D721Med (cell line): ENCODE measurements around the gene KLF11.
"Not testable (repeated sequence)": the region's sequence is repeated elsewhere in the genome, so short reads cannot be mapped to it uniquely, and the experiment has no call there.

Source experiments
- DNase-seq: peaks from one replicate; pipeline ENCODE4 v3.0.0; 2011; ENCODE audit warnings: low spot score; ENCODE audit not compliant: insufficient read length
- FAIRE-seq: peaks from 2 replicates; lab custom pipeline; 2011; peaks lifted over from hg19 to GRCh38; lab: Jason Lieb, UNC
- CTCF ChIP-seq: IDR thresholded peaks from 2 replicates; pipeline ENCODE4 v1.5.1; 2012; ENCODE audit warnings: mild to moderate bottlenecking, control low read depth; ENCODE audit not compliant: insufficient read depth; ENCODE audit errors: missing control alignments

Gene KLF11

GRCh38 chr2:10029875-10030223, 13.5 kb upstream of the KLF11 start:
- FAIRE-seq (no peak), DNase-seq (no peak)
- TF ChIP-seq CTCF, result no peak

DNA sequence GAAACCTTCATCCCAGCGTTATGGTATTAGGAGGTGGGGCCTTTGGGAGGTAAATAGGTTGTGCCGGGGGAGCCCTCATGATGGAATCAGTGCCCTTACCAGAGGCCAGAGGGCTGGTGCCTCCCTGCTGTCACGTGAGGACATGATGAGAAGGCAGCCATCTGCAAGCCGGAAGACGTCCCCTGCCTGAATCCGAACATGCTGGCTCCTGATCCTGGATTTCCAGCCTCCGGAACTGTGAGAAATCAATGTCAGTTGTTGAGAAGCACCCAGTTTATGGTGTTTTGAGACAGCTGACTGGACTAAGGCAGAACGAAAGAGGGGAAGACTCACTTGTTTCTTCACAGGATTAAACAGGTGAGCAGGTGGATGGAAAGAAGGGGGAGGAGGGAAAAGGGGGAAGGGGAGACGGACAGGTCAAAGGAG, 13.0 kb upstream of the KLF11 start:
- TF ChIP-seq CTCF, result no peak
- no peak for DNase-seq
- FAIRE-seq, result no peak

DNA sequence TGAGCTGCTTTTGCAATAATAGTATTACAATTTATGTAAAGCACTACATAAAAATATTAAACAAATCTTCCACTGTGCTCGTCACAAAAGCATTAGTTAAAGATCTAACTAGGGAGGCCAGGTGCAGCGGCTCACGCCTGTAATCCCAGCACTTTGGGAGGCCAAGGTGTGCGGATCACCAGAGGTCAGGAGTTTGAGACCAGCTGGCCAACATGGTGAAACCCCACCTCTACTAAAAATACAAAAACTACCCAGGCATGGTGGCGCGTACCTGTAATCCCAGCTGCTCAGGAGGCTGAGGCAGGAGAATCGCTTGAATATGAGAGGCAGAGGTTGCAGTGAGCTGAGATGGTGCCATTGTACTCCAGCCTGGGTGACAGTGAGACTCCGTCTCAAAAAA, 12.6 kb upstream of the KLF11 start:
- not testable (repeated sequence) for FAIRE-seq, DNase-seq

GRCh38 chr2:10031886-10032745, 11.2 kb upstream of the KLF11 start:
- no peak for TF ChIP-seq CTCF
- FAIRE-seq, result no peak
- DNase-seq, result no peak

DNA sequence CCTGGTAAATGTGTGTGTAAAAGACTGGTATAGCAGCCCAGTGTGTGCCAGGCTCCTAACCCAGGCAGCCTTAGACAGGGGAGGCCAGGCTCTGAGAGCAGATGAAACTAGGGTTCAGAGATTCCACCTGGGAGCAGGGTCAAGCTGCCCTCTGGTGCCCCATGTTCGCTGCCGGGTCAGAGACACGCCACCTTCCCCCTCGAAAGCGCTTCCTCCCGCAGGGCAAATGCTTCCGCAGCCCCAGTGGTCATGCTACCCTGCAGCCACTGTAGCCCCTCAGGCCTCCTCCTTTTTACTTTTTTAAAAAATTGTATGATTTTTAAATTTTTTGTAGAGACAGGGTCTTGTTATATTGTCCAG, 10.6 kb upstream of the KLF11 start:
- DNase-seq (no peak), FAIRE-seq (no peak)
- TF ChIP-seq CTCF, result no peak

- no peak for TF ChIP-seq CTCF
- FAIRE-seq (no peak), DNase-seq (no peak)
These were observed 9.9 kb upstream of the KLF11 start for GRCh38 chr2:10033251-10034006.

GRCh38 chr2:10034333-10035052, 8.9 kb upstream of the KLF11 start:
- no peak for TF ChIP-seq CTCF
- DNase-seq (no peak), FAIRE-seq (no peak)
